Islet precursor cell (in vitro differentiated cells): Measurements from ENCODE around the gene MRPS18A.
"Not testable (repeated sequence)": the region's sequence is repeated elsewhere in the genome, so short reads cannot be mapped to it uniquely, and the experiment has no call there.

ENCODE experiments used
- DNase-seq: peaks from one replicate; pipeline ENCODE4 v3.0.0-alpha.2; 2018

Gene MRPS18A

GRCh38 chr6:43669050-43669921, 18.3 kb downstream of the MRPS18A start:
- peak; percentile 67 for DNase-seq

- peak; percentile 96 for DNase-seq
Measured at GRCh38 chr6:43668151-43669028, 19.2 kb downstream of the MRPS18A start.

DNA sequence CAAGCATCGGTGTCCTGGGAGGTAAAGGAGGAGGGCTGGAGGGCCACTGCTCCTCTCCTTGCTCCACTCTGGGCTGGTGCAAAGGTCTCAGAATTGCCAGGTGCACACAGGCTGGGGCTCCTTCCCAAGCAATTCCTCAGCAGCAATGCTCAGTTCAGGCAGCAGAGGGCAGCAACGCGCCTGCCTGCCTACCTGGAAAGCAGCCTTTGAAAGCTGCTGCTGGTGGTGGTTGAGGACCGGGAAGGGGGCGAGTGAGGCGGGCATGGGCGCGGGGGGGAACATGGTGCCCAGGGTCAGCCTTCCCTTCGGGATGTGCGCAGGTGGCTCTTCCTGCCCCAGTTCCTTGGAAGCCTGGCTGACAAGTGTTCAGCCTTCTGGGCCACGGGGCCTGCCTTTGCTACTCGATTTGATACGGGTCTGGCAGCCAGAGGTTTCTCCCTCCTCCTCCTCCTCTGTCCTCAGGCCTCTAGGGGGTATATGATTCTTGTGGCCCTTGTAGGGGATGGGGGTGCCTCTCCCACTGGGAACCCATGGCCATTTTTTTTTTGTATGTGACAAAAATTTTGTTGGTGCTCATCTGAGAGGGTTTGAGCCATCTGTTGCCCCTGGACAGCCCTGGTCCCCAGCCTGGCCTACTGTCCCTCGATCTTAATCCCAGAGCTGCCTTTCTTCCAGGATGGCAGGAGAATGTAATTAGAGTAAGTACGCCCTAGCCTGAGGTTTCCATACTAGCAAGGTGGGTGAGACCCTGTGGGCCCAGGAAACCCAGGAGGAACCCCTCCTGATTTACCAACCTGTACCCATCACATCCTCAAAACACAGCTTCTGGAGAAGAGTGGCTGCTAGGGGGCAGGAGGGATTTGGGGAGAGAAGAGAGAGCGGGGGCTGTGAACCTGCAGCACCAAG, 20.1 kb downstream of the MRPS18A start:
- peak; percentile 95 for DNase-seq

- DNase-seq, result no peak
Measured at GRCh38 chr6:43666196-43666920, 21.2 kb downstream of the MRPS18A start.

DNA sequence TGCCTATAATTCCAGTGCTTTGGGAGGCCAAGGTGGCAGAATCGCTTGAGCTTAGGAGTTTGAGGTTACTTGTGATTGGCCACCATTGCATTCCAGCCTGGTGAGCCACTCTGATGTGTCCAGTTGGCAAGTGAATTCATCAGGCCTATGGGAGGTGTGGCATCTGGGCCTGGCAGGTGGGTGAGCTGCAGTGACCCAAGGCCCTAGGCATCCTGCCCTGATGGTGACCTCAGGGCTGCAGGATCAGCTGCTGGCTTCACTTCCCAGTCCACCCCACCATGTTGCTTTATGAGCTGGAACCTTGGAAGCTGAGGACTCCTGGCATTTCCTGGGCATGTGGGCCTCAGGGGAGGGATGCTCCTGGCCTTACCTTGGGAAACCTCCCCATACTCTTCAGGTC, 22.2 kb downstream of the MRPS18A start:
- DNase-seq, result no peak

DNA sequence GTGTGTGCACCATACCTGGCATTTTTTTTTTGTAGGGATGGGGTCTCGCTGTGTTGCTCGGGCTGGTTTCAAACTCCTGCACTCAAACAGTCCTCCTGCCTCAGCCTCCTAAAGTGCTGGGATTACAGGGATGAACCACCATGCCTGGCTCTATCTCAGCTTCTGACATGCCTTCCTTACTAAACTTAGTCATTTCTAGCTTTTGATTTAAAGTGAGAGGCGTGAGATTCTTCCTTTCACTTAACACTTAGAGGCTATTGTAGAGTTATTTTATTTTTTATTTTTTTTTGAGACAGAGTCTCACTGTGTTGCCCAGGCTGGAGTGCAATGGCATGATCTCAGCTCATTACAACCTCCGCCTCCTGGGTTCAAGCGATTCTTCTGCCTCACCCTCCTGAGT, 24.6 kb downstream of the MRPS18A start:
- not testable (repeated sequence) for DNase-seq

DNA sequence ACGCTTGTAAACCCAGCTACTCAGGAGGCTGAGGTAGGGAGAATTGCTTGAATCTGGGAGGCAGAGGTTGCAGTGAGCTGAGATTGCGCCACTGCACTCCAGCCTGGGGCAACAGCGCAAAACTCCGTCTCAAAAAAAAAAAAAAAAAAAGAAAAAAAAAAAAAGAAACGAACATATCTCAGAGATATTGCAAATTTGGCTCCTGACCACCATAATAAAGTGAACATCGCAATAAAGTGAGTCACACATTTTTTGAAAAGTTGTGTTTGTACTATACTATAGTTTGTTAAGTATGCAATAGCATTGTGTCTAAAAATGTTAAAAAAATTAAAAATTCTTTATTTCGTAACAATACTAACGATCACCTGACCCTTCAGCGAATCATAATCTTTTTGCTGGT, 29.4 kb downstream of the MRPS18A start:
- no peak for DNase-seq

DNA sequence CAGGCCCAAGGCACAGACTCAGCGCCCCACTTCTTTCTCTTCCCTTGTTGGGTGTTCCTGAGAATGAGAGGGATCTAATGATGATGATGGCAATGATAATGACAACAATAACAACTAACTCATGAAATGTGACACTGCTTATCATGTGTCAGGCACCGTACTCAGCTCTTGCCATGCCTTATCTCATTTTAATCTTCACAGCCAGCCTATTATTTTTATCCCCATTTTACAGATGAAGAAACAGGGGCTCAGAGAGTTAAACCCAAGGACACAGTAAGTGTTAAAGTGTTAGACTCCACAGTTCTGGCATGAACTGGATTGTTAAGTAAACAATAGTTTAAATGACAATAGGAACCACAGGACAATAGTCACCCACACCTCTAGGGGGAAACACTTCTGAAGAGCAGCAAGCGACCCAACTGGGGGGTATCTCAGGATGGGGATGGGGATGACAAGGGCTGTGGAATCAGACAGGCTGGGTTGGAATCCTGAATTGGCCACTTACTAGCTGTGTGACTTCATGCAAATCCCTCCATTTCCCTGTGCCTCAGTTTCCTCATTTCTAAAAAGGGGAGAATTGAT, 30.3 kb downstream of the MRPS18A start:
- no peak for DNase-seq

DNA sequence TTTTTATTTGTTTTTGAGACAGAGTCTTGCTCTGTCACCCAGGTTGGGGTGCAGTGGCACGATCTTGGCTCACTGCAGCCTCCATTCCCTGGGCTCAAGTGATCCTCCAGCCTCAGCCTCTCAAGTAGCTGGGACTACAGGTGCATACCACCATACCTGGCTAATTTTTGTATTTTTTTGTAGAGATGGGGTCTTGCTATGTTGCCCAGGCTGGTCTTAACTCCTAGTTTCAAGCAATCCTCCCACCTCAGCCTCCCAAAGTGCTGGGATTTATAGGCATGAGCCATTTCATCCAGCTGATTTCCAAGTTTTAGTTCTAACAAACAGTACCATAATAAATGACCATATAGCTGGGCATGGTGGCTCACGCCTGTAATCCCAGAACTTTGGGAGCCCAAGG, 34.8 kb downstream of the MRPS18A start:
- DNase-seq, result not testable (repeated sequence)

- no peak for DNase-seq
Measured at GRCh38 chr6:43648248-43648647, 39.3 kb downstream of the MRPS18A start.

GRCh38 chr6:43647613-43648012, 40.0 kb downstream of the MRPS18A start:
- no peak for DNase-seq

- no peak for DNase-seq
Measured at GRCh38 chr6:43645613-43645964, 42.0 kb downstream of the MRPS18A start.

GRCh38 chr6:43644940-43645612, 42.5 kb downstream of the MRPS18A start, which contains the start of gene RSPH9:
TSS of gene RSPH9 (plus strand) at chr6:43645036. CDS start at chr6:43645099, 63 bp downstream.
- peak; percentile 95 for DNase-seq

DNA sequence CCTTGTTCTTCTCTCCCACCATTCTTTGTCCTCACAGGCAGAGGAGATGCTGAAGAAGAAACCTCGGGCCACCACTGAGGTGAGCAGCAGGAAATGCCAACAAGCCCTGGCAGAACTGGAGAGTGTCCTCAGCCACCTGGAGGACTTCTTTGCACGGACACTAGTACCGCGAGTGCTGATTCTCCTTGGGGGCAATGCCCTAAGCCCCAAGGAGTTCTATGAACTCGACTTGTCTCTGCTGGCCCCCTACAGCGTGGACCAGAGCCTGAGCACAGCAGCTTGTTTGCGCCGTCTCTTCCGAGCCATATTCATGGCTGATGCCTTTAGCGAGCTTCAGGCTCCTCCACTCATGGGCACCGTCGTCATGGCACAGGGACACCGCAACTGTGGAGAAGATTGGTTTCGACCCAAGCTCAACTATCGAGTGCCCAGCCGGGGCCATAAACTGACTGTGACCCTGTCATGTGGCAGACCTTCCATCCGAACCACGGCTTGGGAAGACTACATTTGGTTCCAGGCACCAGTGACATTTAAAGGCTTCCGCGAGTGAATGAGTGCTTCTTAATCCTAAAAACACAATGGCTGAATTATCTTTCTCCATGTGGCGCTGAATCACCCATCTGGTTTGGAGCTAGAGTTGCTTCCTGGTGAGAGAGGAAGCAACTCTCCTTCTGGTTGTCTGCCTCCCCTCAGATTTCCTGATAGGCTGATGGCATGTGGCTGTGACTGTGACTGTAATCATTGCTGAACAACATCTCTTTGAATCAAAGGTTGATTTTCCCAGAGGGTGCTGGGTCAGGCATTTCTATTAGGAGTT, 47.4 kb downstream of the MRPS18A start:
- DNase-seq, result no peak

DNA sequence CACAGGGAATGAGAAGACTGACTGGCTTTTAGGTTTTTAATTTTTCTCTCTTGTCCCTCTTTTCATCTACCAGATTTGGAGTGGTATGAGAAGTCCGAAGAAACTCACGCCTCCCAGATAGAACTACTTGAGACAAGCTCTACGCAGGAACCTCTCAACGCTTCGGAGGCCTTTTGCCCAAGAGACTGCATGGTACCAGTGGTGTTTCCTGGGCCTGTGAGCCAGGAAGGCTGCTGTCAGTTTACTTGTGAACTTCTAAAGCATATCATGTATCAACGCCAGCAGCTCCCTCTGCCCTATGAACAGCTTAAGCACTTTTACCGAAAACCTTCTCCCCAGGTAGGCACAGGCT, 51.3 kb downstream of the MRPS18A start:
- DNase-seq, result no peak

DNA sequence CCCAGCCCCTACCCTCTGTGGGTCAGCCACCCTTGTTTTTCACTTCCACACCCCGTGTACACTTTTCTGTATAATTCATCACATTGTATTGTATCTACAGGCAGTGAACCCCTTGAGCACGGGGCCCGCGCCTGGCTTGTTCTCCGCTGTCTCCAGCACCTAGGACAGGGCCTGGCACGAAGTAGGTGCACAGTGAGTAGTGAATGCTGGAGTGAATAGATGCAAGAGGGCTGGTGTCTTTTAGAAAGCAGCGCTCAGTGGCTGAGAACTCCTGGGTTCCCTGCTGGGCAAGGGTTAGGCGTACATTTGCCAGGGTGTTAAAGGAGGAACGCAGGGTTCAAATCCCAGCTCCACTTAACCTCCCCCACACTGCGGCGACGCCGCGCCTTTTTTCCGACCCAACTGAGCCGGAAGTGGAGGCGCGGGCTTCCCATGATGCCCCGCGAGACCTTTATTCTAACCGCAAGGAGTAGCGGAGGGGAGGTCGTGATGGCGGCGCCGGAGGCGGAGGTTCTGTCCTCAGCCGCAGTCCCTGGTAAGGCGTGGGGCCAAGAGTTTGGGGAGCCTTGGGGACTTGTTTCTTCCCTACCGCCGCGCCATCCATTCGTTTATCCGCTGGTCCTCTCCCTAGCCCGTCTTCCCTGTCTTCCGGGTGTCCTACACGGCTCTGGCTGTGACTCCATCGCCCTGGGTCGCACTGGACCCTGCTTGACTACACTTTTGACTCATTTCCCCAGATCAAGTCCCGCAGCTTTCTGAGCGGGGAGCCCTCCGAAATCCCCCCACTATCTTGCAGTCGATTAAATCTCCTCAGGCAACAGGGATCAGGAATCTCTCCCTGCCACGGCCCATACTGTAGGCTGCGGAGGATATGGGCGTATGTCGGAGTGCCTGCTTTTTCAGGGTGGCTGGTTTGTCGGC, 51.9 kb downstream of the MRPS18A start, which contains the start of gene MAD2L1BP:
Gene MAD2L1BP (plus strand): TSS at position 454 of the 921 bp plus-strand sequence. CDS start 36 bp downstream, at position 490.
- peak; percentile 87 for DNase-seq

DNA sequence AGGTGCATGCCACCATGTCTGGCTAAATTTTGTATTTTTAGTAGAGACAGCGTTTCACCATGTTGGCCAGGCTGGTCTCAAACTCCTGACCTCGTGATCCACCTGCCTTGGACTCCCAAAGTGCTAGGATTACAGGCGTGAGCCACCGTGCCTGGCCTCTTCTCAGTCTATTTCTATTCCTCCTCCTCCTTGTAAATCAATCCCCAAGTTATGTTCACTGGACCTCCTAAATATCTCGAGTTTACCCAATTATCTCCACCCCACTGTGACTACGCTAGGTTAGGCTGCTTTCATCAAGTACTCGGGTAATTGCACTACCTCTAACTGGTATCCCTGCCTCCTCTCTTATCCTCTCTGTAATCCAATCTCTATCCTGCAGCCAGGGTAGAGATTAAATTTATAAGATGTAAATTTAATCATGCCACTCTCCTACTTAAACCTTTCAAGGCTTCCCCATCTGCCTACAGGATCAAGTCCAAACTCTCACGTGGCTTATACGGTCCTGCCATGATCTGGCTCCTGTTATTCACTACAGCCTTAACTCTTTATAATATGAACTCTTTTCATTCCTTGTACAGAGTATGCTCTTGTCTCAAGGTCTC, 52.8 kb downstream of the MRPS18A start:
- DNase-seq, result no peak

DNA sequence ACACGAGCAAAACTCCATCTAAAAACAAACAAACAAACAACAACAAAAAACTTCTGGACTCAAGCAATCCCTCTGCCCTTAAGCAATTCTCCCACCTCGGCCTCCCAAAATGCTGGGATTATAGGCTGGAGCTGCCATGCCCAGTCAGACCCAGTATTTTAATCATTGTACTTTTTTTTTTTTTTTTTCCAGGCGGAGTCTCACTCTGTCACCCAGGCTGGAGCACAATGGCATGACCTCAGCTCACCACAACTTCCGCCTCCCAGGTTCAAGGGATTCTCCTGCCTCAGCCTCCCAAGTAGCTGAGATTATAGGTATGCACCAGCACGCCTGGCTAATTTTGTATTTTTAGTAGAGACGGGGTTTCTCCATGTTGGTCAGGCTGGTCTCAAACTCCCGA, 54.6 kb downstream of the MRPS18A start:
- DNase-seq, result not testable (repeated sequence)
